NCI-H1930 (cell line): ENCODE measurements around the gene CCDC43.

Experiments used
- DNase-seq, 2 experiments: peaks; one replicate each; lab custom pipeline; 2025; lab: John Stamatoyannopoulos, UW

Gene CCDC43

DNA sequence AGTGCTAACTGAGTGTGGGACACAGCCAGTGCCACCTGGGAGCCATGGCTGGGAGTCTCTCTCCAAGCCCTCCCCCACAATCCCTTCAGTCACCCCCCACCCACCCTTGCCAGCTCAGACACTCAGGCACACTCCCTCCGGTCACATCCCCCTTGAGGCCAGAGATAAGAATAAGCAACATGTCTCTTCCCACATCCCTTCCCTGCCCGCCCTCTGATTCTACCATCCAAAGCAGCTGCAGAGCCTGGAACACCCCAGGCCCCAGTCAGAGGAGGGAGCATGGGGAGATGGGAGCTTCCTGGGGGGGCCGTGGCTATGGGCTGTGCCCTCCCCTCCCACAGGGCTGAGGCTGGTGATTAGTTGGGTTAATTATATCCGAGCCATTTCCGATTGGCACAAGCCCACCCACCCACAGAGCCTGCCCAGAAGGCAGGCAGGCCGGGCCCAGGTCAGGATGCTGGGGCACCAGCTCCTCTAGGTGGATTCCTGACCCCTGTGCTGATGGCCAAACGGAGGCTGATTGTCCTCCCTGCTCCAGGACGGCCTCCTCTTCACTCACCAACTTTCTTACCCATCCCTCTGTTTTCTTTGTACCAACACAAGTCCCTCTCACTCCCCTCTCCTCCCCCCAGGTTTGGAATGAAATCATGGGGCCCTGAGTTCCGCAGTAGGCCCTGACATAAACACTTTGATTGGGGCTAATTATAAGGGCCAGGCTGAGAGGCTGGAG is 61.9 kb downstream of the CCDC43 start:
- DNase-seq, result no peak
